Measurements from ENCODE around the gene LRRC3.
A peak's percentile ranks its signal among the peaks of the same experiment; 100 is the strongest.

LRRC3 gene

DNA sequence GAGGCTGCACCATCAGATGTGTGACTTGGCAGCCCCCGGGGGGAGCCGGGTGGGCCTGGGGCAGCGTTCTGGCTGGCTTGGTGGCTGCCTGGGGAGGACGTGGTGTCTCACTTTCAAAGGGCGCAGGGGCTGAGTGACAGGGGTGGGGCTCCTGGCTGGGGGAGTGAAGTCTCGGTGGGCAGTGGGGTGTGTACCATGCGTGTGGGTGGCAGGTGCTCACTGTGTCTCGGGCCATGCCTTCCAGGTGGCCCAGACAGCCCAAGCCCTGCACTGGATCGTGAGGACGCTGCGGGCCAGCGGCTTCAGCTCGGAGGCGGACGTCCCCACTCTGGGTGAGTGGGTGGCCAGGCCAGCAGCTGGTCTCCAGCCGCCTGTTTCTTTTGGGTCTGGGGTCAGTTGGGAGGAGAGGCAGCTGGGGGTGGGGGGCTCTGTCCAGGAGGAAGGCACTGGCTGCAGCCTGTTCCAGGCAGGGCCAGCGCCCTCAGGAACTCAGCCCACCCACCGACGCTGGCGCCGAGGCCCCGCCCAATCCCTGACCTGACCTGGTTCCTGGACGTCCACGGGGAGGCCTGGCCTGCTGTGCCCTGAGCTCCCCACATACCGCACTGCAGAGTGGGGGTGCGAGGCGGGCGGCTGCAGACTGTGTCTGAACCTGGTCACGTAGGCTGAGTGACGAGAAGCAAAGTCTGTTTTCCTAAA, 30.6 kb upstream of the LRRC3 start:
- DNase-seq: peak; percentile 33

DNA sequence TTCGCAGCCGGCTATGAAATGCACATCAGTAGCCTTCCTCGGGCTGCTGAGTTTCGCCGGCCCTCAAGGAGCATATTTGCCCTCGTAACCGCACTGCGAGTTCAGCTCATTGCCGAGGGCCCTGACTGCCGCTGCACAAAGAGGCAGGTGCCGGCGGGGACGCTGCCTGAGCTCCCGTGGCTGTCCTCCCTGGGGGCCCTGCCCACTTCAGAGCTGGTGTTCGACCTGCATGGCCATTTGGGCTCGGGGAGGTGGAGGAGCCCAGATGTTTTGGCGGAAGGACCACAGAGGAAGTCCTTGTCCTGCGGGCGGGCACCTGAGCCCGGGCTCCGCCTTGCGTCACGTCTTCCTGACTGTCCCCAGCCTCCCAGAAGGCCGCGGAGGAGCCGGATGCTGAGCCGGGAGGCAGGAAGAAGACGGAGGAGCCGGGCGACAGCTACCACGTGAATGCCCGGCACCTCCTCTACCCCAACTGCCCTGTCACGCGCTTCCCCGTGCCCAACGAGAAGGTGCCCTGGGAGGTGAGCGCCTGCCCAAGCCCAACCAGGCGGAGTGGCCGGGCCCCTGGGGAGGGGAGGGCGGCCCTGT, 29.9 kb upstream of the LRRC3 start:
- DNase-seq: no peak

DNA sequence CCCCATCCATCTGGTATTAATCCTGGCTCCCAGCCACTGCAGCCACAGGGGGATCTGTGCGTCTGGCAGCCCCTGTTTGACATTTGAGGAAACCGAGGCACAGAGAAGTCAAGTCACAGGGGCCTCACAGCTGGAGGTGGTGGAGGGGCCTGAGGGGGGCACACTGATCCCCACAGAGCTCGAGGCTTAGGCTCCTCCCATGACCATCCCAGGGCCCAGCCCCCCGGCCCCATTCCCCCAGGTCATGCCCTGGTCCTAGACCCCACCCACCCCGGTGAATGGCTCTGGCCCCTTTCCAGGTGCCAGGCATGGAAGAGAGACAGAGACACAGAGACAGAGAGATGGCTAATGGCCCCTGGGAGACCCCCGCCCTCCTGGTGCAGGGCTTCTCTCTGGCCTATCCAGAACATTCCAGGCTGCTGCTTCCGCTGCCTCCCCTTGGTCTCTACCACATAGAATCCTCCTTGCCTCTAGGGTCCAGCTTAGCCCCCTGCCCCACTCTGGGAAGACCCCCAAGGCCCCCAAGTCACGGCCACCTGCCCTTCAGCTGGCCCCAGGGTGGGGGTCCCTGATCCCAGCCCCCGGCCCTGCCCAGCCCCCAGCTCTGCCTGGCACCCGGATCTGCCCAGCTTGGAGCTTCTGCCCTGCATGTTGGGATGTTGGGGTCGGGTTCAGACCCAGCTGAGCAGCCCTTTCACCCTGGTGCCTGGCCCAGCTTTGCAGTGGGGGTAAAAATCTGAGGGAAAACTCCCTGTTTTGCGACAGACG, 29.2 kb upstream of the LRRC3 start:
- no peak for DNase-seq

DNA sequence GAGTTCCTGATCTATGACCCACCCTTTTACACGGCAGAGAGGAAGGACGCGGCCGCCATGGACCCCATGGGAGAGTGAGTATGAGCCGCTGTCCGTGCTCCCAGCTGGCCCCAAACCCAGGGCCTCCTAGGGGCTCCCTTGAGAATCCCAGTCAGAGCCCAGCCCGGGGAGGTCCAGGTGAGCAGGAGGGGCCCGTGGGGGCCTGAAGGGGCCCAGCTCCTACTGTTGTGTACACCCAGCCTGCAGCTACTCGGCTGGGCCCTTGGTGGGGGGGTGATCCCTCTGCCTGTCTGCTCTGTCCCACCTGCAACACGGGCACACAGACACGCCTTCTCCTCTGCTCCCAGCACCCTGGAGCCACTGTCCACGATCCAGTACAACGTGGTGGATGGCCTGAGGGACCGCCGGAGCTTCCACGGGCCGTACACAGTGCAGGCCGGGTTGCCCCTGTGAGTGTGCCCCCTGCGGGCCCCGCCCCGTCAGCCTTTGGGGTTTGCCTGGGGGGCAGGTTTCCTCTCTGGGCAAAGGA, 28.6 kb upstream of the LRRC3 start:
- no peak for DNase-seq

DNA sequence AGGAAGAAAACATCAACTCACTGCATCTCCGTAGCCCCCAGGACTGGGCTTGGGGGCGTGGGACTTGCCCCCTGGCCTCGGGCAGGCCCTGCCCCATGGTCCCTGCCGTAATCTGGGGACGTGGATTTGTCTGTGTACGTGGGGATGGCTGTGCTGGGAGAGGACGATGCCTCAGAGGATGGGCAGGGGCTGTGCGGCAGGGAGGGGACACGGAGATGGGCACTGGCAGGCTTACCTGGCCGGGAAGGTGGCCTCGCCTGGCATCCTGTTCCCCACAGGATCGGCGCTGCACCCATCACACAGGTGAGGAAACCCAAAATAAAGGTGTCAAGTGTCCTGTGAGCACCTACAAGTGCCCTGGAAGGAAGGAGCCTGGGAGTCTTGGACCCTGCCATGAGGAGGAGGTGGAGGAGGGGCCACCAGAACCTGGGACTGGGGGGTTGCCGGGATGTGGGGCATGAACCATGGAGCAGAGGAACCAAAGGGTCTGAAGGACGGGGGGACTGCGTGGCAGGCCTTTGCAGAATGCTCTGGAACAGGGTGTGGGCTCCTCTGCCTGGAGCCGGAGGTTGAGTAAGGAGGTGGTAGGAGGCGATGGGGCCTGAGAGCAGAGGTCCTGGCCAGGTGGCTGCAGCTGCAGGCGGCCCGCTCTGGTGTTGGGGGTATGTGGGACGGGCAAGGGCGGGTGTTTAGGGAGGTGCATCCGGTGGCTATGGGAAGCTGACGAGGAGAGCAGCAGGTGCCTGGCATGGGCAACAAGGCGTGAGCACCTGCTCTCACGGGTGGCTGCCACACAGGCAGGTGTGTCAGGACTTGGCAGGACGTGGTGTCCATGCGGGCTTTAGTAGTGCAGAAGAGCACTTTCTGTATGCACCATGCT, 27.8 kb upstream of the LRRC3 start:
- DNase-seq: no peak

DNA sequence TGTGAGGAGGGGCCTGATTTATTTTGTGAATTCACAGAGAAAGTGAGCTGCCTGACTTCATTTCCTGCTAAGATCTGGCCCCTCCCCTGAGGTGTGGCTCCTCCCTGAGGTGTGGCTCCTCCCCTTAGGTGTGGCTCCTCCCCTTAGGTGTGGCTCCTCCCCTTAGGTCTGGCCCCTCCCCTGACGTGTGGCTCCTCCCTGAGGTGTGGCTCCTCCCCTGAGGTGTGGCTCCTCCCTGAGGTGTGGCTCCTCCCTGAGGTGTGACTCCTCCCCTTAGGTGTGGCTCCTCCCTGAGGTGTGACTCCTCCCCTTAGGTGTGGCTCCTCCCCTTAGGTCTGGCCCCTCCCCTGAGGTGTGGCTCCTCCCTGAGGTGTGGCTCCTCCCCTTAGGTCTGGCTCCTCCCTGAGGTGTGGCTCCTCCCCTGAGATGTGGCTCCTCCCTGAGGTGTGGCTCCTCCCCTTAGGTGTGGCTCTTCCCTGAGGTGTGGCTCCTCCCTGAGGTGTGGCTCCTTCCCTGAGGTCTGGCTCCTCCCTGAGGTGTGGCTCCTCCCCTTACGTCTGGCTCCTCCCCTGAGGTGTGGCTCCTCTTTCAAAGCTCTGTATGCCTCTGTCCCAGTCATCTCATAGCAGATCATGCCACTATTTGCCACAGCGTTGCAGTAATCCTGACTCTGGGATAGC, 26.9 kb upstream of the LRRC3 start:
- DNase-seq: peak; percentile 24

DNA sequence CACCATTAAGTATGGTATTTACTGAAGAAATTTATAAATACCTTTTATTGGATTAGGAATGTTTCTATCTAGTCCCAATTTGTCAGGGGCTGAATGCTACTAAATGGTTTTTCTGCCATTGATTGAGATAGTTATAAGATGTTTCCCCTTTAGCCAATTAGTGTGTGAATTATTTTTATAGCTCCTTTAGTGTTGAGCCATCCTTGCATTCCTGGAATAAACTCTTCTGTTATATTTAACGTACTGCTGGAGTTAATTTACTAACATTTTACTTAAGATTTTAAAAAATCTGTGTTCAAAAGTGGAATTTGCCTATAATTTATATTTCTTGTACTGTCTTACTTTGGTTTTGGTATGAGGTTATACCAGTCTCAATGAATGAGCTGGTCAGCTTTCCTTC, 25.4 kb upstream of the LRRC3 start:
- no peak for DNase-seq

DNA sequence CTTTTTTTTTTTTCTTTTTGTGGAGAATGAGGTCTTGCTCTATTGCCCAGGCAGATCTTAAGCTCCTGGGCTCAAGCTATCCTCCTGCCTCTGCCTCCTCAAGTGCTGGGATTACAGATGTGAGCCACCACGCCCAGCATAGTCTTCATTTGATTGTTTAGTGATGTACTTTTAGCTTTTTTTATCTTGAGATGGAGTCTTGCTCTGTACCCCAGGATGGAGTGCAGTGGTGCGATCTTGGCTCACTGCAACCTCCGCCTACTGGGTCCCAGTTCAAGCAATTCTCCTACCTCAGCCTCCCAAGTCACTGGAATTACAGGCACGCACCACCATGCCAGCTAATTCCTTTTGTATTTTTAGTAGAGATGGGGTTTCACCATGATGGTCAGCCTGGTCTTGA, 24.0 kb upstream of the LRRC3 start:
- no peak for DNase-seq

DNA sequence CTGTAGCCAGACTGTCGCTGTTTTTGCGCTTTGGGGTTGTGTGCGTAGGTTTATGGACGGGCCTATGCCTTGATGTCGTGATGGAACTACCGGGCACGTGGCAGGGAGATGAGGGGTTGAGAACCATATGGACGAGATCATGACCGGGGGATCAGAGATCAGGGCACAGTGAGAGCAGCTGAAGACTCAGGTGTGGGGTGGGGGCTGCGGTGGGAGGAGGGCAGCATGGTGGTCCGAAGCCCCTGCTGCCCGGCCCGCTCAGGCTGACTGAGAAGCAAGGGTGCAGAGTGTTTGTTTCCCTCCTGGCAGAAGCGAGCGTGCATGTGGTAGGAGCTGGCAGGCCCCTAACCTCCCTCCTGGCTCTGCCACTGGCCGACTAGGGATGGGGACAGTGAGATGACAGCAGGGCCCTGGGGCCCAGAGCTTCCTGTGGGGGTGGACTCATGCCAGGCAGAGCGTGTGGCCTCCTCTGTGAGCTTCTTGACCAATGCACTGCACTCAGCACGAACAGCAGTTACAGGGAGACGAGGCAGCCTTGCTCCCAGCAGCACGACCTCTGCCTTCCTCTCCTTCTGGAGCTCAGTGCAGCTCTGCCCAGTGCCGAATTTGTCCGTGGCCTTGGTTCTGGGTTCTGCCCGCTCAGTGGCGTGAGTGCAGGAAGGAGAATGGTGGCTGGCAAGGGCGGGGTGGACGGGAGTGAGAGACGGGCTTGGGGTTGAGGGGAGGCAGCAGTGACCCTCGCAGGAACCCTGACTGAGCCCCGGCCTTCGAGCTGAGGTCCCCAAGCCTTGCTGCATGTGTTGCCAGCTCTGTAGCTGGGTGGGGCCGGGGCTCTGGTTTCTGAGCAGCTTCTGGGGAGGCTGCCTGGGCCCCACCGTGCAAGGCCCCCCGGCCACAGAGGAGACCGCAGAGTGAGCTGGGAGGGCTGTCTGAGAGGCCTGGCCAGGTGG, 22.2 kb upstream of the LRRC3 start:
- DNase-seq: no peak

DNA sequence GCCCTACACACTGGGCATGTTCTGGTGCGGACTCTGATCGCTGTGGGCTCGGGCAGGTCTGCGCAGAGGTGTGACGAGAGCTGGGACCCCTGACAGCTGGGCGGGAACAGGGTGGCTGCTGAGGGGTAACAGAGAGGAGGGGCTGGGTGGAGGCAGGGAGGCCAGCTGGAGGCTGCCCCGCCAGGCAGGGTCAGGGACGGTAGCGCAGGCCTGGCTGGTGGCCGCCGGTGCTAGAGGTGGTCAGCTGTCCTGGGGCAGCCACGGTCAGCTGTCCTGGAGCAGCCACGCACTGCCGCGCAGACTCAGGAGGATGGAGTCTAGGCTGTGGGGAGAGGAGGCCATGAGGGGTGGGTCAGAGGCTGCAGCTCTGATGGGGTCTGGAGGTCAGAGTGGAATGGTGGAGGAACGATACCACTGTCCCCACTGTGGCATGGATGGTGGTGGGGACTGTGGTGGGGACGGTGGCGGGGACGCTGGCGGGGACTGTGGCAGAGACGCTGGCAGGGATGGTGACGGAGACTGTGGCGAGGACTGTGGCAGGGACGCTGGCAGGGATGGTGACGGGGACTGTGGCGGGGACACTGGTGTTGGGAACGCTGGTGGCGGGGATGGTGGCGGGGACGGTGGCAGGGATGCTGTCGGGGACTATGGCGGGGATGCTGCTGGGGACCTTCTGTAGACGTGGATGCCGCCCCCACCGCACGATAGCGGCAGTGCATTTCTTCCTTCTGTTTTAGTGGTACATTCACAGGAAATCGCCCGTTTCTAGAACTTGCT, 21.3 kb upstream of the LRRC3 start:
- no peak for DNase-seq

DNA sequence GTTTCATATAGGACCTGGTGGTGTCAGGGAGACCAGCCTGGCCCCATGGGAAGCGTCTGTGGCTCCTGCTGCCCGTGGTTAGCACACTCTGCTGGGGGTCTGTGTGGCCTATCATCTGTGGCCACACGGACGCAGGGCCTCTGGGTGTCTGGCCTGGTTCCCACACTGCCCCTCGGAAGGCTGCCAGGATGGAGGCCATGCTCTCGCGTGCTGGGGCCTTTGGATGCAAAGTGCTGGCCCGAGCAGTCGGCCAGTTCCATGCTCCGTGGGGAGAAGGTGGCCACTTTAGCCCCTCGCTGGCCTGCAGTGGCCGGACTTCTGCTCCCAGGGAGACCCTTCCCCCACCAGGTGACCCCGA, 20.8 kb upstream of the LRRC3 start:
- DNase-seq: no peak

DNA sequence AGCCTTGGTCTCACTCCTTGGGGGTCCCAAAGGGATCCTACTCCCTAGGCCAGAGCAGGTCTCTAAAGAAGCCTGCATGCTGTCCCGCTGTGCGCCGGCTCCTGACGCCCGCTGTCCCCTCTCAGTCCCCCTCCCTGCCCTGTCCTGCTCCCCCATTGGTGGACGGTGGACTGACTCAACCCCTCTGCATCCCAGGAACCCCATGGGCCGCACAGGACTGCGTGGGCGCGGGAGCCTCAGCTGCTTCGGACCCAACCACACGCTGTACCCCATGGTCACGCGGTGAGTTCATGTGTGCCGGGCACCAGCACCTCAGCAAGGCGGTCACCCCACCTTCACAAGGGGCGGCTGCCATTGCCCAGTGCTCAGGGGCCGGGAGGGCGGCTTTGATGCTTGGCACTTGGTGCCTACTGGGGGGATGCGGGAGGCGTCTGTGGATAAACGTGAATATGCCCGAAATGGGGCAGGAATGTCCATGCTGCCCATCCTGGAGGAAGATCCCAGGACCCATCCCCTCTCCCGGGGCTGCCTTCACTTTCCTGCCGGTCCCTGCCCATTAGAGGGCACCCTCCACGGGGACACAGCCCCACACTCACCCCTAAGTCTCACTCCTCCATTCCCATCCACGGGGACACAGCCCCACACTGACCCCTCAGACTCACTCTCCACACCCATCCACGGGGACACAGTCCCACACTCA, 20.2 kb upstream of the LRRC3 start:
- DNase-seq: no peak

DNA sequence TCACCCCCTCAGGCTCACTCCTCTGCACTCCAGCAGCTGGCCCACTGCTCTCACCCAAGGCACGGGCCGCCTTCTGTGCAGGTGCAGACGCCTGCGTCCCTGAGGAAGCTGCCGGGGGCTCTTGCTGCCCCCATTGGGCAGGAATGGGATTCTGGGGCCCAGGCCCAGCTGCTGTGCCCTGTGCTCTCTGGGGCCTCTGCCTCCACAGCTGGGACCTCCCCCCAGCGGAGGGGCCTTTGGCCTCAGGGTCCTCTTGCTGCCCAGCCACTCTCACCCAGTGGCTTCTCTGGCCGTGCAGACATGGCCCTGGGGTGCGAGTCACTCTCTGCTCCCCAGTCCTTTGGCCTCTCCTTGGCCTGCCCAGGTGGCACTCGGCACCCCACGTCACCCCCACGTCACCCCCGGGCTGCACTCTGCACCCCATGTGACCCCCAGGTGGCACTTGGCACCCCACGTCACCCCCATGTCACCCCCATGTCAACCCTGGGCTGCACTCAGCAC, 19.1 kb upstream of the LRRC3 start:
- DNase-seq: no peak

DNA sequence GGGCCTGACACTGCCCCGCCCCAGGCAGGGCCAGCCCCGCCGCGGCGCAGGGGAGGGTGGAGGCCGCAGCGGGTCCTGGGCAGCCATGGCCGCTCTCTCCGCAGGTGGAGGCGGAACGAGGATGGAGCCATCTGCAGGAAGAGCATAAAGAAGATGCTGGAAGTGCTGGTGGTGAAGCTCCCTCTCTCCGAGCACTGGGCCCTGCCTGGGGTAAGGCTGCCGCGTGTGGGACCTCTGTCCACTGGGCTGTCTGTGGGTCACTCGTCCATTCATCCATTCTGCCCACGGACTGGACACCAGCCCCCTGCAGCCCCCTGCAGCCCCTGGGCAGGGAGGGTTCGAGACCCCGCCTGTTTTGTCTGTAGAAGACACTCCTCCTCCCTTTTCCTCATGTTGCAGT, 18.4 kb upstream of the LRRC3 start:
- DNase-seq: no peak

DNA sequence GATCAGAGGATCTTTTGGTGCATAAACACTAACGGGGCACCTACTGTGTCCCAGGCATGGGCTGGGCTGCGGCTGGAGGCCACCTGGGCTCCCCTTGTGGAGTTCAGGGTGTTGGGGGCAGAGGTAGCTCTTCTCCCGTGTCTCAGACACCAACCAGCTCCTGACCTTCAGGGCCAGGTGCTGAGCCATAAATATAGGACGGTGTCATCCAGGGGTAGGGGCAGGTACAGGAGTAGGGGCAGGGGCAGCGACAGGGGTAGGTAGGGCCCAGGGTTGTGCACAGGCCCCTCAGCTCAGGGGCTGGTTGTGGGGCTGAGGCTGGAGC, 18.0 kb upstream of the LRRC3 start:
- DNase-seq: no peak

DNA sequence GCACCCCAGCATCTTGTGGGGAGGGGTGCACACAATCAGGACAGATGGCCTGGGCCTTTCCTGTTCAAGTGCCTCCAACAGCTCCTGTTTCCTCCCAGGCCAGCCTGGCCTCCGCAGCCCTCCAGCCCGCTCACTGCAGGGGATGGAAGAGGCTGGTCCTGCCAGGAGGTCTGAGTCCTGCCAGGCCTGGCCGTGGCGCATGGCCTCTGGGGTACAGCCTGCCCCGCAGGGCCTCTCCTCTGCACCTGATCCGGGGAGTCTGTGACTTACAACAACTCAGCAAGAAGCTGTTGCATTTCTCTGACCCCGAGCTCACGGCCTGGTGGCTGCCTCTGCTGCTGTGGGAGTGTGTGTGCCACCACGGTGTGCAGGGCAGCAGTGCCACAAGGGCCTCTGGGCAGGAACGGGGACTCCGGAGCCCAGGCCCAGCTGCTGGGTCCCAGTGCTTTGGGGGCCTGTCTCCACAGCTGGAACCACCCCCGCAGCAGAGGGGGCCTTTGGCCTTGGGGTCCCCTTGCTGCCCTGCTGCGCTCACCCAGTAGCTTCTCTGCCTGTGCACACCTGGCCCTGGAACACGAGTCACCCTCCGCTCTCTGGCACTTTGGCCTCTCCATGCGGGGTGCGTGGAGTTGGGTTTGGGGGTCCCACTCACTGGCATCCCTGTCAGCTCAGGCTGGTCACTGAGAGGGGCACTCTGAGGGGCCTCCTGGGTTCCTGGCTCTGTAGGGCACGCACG, 17.4 kb upstream of the LRRC3 start:
- DNase-seq: no peak

DNA sequence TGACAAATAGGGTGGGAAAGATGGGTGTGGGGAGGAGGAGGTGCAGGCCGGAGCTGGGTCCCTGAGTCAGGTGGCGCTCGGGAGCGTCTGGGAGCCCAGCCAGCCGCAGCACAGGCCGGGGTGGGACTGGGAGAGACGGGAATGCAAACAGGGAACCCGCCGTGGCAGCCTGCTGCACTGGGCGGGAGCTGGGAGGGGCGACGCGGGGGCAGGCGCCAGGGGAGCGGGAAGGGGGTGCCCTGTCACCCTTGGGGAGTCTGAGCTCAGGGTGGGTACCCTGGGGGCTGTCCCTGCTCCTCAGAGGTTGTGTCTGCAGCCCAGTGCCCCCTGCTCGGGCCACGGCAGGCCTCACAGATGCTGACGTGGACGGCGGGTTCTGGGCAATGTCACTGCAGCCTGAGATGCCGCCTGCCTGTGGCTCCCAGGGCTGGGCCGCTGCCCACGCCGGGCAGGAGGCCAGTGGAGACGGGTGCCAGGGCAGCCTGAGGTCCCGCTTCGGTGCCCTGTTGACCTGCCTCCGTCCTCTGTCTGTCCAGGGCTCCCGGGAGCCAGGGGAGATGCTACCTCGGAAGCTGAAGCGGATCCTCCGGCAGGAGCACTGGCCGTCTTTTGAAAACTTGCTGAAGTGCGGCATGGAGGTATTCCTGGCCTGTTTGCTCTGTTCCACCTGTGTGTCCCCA, 16.6 kb upstream of the LRRC3 start:
- DNase-seq: no peak

DNA sequence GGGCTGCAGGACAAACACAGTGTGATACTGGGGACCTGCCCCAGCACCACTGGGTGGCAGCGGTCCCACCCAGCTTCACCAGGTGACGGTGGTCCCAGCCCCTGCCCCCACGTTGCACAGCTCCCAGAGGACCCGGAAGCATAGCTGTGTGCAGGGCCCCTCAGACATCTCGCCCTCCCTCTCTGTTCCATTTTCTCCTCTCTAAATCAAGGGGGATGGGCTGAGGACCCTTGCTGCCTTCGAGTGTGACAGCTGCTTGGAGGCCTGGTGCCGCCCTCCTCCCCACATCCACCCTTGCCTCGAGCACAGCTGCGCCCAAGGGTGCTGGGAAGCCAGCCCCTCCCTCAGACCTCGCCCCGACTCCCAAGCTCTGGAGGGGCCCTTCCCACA, 16.1 kb upstream of the LRRC3 start:
- DNase-seq: no peak

Measured in eye (tissue), 1 donor.